Measurements from ENCODE around the gene COPS7A. TPM values are rescaled to one million over a fixed set of nuclear protein-coding genes. Genes with fewer than 3 reads are reported as not detected.
A peak's percentile ranks its signal among the peaks of the same experiment; 100 is the strongest.

COPS7A gene
- total and polyA plus RNA-seq, 9 of the 15 experiments (the other 6 are each of a cell fraction or from before 2014, with no cell fraction given), result 12.7 to 36.0 (median 24.3) TPM

GRCh38 chr12:6757028-6757690 is 33.3 kb downstream of the COPS7A start:
- TF ChIP-seq GABPB2 (CRISPR knock-in tag; conservative IDR thresholded peaks at IDR 0.05) (no peak), ZNF121 (CRISPR knock-in tag; conservative IDR thresholded peaks at IDR 0.05) (no peak), E2F6 (IDR thresholded peaks at IDR 0.05; ENCODE audit: borderline replicate concordance in 1 of 2, extremely low read depth in 1 of 2, insufficient read depth in 1 of 2, insufficient read length in 1 of 2, low read depth in 1 of 2, low read length in 1 of 2, poor library complexity in 1 of 2, severe bottlenecking in 1 of 2) (no peak), SRSF9 (IDR thresholded peaks at IDR 0.05; ENCODE audit: borderline replicate concordance, low read depth, low read length) (no peak), PYGO2 (tag; IDR thresholded peaks at IDR 0.05) (no peak), BRD4 (IDR thresholded peaks at IDR 0.05) (no peak), FOXA3 (CRISPR knock-in tag; conservative IDR thresholded peaks at IDR 0.05 in 1 of 2, IDR thresholded peaks at IDR 0.05 in 1 of 2) (no peak), TAF1 (IDR thresholded peaks at IDR 0.05; ENCODE audit: control insufficient read depth, extremely low read depth, insufficient read depth, low read length, severe bottlenecking) (no peak), SMARCA4 (IDR thresholded peaks at IDR 0.05) (no peak), PPARD (CRISPR knock-in tag; IDR thresholded peaks at IDR 0.05) (no peak), MEF2A (IDR thresholded peaks at IDR 0.05; ENCODE audit: control insufficient read depth, low read depth, low read length) (no peak), HDAC1 (IDR thresholded peaks at IDR 0.05) (no peak), NFRKB (IDR thresholded peaks at IDR 0.05; ENCODE audit: low read depth) (no peak)
- TF ChIP-seq, protein P1, sequence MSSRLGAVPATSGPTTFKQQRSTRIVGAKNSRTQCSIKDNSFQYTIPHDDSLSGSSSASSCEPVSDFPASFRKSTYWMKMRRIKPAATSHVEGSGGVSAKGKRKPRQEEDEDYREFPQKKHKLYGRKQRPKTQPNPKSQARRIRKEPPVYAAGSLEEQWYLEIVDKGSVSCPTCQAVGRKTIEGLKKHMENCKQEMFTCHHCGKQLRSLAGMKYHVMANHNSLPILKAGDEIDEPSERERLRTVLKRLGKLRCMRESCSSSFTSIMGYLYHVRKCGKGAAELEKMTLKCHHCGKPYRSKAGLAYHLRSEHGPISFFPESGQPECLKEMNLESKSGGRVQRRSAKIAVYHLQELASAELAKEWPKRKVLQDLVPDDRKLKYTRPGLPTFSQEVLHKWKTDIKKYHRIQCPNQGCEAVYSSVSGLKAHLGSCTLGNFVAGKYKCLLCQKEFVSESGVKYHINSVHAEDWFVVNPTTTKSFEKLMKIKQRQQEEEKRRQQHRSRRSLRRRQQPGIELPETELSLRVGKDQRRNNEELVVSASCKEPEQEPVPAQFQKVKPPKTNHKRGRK (tag; IDR thresholded peaks at IDR 0.05), result no peak
- Histone ChIP-seq H3K27ac (ENCODE audit: extremely low read depth, low read depth, low read length) (no peak overlapping the region), H3K27me3 (ENCODE audit: control insufficient read depth in 2 of 2, insufficient read depth in 2 of 2, low read length in 2 of 2) (no peaks in the 10 kb centered on the region), H4K20me1 (replicated peaks; ENCODE audit: control insufficient read depth, insufficient read depth, low read length) (0 out of 2 replicates have a peak, but pooled peaks cover under 1% of the 10 kb centered on the region), H3K4me3 (no peak overlapping the region), H3K9ac (ENCODE audit: insufficient read depth in 1 of 2, low read depth in 2 of 2, low read length in 2 of 2) (peak overlapping the region in 1 of 2 experiments; percentile 0; a peak in 1 of 4 replicates), H3K4me1 (replicated peaks in 1 of 2; ENCODE audit: control insufficient read depth in 2 of 2, insufficient read depth in 2 of 2, low read length in 2 of 2) (peaks cover 17 to 21% of the 10 kb centered on the region in 2 experiments), H3K9me1 (ENCODE audit: control insufficient read depth, insufficient read depth, low read length) (no peaks in the 10 kb centered on the region), H3K9me3 (replicated peaks; ENCODE audit: control insufficient read depth, insufficient read depth, low read depth, low read length) (no peaks in the 10 kb centered on the region), H3K79me2 (ENCODE audit: control insufficient read depth, insufficient read depth, low read length) (peaks cover 11% of the 10 kb centered on the region), H3K36me3 (ENCODE audit: control insufficient read depth, insufficient read depth, low read length) (no peaks in the 10 kb centered on the region; the same call in 2 of the 3 replicates), H2AFZ (ENCODE audit: low read depth, low read length) (peak overlapping the region; percentile 17; the same call in 1 of the 2 replicates), H3K4me2 (ENCODE audit: insufficient read depth, low read length) (0 out of 2 replicates have a peak overlapping the region, but pooled peaks have one; percentile 6)
- intact Hi-C loops (cut with micrococcal nuclease), result no loop called here
- ATAC-seq, result no peak
- no peak for FAIRE-seq
- 30% methylated on average over 8 of the region's 8 CpGs for WGBS (ENCODE audit: insufficient coverage, low coverage, missing lambda C conversion rate)
- DNase-seq (ENCODE audit: extremely low read depth in 1 of 4, low spot score in 3 of 4), result no peak
- POLR2A ChIA-PET, result no interaction called here
- in situ Hi-C loops (cut with MboI), result no loop called here
- CTCF ChIA-PET (ENCODE audit: low intra/inter-chr PET ratio), result no interaction called here
- no TSS peak for BruUV-seq (replicated peaks)

Data from K562 (cell line).